Measurements from ENCODE around the gene MERTK. TPM values are rescaled to one million over a fixed set of nuclear protein-coding genes. Genes with fewer than 3 reads are reported as not detected.
"Not testable (repeated sequence)": the region's sequence is repeated elsewhere in the genome, so short reads cannot be mapped to it uniquely, and the experiment has no call there.

The MERTK gene
- total and polyA plus RNA-seq, 2 of the 13 experiments (the other 11 are each of a cell fraction or from before 2014, with no cell fraction given): 37.3 to 44.7 TPM

GRCh38 chr2:111911295-111911977, 13.0 kb downstream of the MERTK start:
- CTCF ChIA-PET (ENCODE audit: low intra/inter-chr PET ratio, low total read pairs); H2AFZ ChIP-seq (ENCODE audit: low read length); in situ Hi-C loops (cut with HindIII; ENCODE audit: extremely low pct_ligation_motif_present, low pct_unique_long_range_greater_than_20kb); H3K9me3 ChIP-seq (ENCODE audit: low read length); H3K9ac ChIP-seq (ENCODE audit: insufficient read depth, low read depth, low read length); H3K27me3 ChIP-seq (ENCODE audit: control insufficient read depth in 1 of 2, insufficient read depth in 2 of 2, low read length in 2 of 2); H3K4me3 ChIP-seq (replicated peaks in 1 of 3; ENCODE audit: insufficient read depth in 1 of 3, low read depth in 2 of 3, low read length in 3 of 3); DNase-seq (ENCODE audit: low spot score); intact Hi-C loops (cut with micrococcal nuclease; ENCODE audit: unreplicated experiment); BruUV-seq (replicated peaks); FAIRE-seq; H4K20me1 ChIP-seq (ENCODE audit: insufficient read depth, low read length); H3K4me2 ChIP-seq (ENCODE audit: low read depth, low read length); ATAC-seq: not testable (repeated sequence)
- peaks cover 81% of the 10 kb centered on the region for H3K79me2 ChIP-seq (ENCODE audit: insufficient read depth, low read length)
- H3K4me1 ChIP-seq (ENCODE audit: insufficient read depth, low read length): peaks cover 67% of the 10 kb centered on the region
- TF ChIP-seq ZNF501 (CRISPR knock-in tag; IDR thresholded peaks at IDR 0.05): 0 out of 2 replicates have a peak, but pooled peaks have one; percentile 18
- TF ChIP-seq ZNF121 (CRISPR knock-in tag; IDR thresholded peaks at IDR 0.05): peak; percentile 64
- peak; percentile 51; the same call in 1 of the 2 replicates for TF ChIP-seq ZNF362 (CRISPR knock-in tag; IDR thresholded peaks at IDR 0.05; ENCODE audit: borderline replicate concordance)
- H3K27ac ChIP-seq (ENCODE audit: extremely low read length, insufficient read depth, low read length): peak overlapping the region; percentile 43
- POLR2A ChIA-PET: interaction anchor here (1.3 to 3.3 kb wide), 2 partner anchors 13 to 143 kb away, joined by 5 to 18 read pairs; partner anchors contain the start of genes MERTK and TMEM87B
- WGBS (ENCODE audit: low lambda C conversion rate): 95% methylated on average over 7 of the region's 7 CpGs
- peaks cover 0 to 11% of the 10 kb centered on the region in 2 experiments; a peak in 1 of 5 replicates for H3K36me3 ChIP-seq (replicated peaks in 1 of 2; ENCODE audit: control insufficient read depth in 1 of 2, insufficient read depth in 2 of 2, low read length in 2 of 2)

- DNase-seq (ENCODE audit: low spot score) (no peak), FAIRE-seq (no peak), ATAC-seq (peak; percentile 39)
- H3K4me1 ChIP-seq (ENCODE audit: insufficient read depth, low read length): peaks cover 55% of the 10 kb centered on the region
- in situ Hi-C loops (cut with HindIII; ENCODE audit: extremely low pct_ligation_motif_present, low pct_unique_long_range_greater_than_20kb): no loop called here
- no peaks in the 10 kb centered on the region for H3K9me3 ChIP-seq (ENCODE audit: low read length)
- H3K4me3 ChIP-seq (replicated peaks in 1 of 3; ENCODE audit: insufficient read depth in 1 of 3, low read depth in 2 of 3, low read length in 3 of 3): no peak overlapping the region
- no peak overlapping the region for H2AFZ ChIP-seq (ENCODE audit: low read length)
- peaks cover 5 to 19% of the 10 kb centered on the region in 2 experiments; a peak in 4 of 5 replicates for H3K36me3 ChIP-seq (replicated peaks in 1 of 2; ENCODE audit: control insufficient read depth in 1 of 2, insufficient read depth in 2 of 2, low read length in 2 of 2)
- 66% methylated on average over 2 of the region's 2 CpGs for WGBS (ENCODE audit: low lambda C conversion rate)
- intact Hi-C loops (cut with micrococcal nuclease; ENCODE audit: unreplicated experiment): no loop called here
- POLR2A ChIA-PET: no interaction called here
- no peaks in the 10 kb centered on the region for H3K27me3 ChIP-seq (ENCODE audit: control insufficient read depth in 1 of 2, insufficient read depth in 2 of 2, low read length in 2 of 2)
- no peaks in the 10 kb centered on the region for H4K20me1 ChIP-seq (ENCODE audit: insufficient read depth, low read length)
- H3K4me2 ChIP-seq (ENCODE audit: low read depth, low read length): no peak overlapping the region
- no TSS peak for BruUV-seq (replicated peaks)
- H3K27ac ChIP-seq (ENCODE audit: extremely low read length, insufficient read depth, low read length): peak overlapping the region; percentile 15
- H3K9ac ChIP-seq (ENCODE audit: insufficient read depth, low read depth, low read length): no peak overlapping the region; the same call in 1 of the 2 replicates
- peaks cover 81% of the 10 kb centered on the region for H3K79me2 ChIP-seq (ENCODE audit: insufficient read depth, low read length)
- CTCF ChIA-PET (ENCODE audit: low intra/inter-chr PET ratio, low total read pairs): no interaction called here
- TF ChIP-seq ZNF644 (CRISPR knock-in tag; IDR thresholded peaks at IDR 0.05; ENCODE audit: low read depth) (no peak), ATF3 (CRISPR knock-in tag; IDR thresholded peaks at IDR 0.05) (0 out of 2 replicates have a peak, but pooled peaks have one; percentile 18), BORCS8-MEF2B (CRISPR knock-in tag; IDR thresholded peaks at IDR 0.05) (no peak), ZFP62 (CRISPR knock-in tag; IDR thresholded peaks at IDR 0.05) (no peak), MAX (IDR thresholded peaks at IDR 0.05) (no peak), HOXA5 (CRISPR knock-in tag; IDR thresholded peaks at IDR 0.05) (no peak), MAZ (IDR thresholded peaks at IDR 0.05; ENCODE audit: borderline replicate concordance, low read depth, low read length) (no peak), MAZ (CRISPR knock-in tag; IDR thresholded peaks at IDR 0.05; ENCODE audit: low read depth) (no peak), FOSL2 (CRISPR knock-in tag; IDR thresholded peaks at IDR 0.05) (peak; percentile 42; the same call in 1 of the 2 replicates), CEBPB (IDR thresholded peaks at IDR 0.05; ENCODE audit: borderline replicate concordance, low read depth, low read length) (peak; percentile 88), SMC3 (IDR thresholded peaks at IDR 0.05; ENCODE audit: low read length) (no peak), ZSCAN20 (CRISPR knock-in tag; IDR thresholded peaks at IDR 0.05; ENCODE audit: borderline replicate concordance) (no peak), GATAD2A (CRISPR knock-in tag; IDR thresholded peaks at IDR 0.05) (peak; percentile 75)
These were observed 14.1 kb downstream of the MERTK start for GRCh38 chr2:111912547-111912946.
